HepG2 (cell line): Measurements from ENCODE around the gene TLE1. TPM values are rescaled to one million over a fixed set of nuclear protein-coding genes. Genes with fewer than 3 reads are reported as not detected.

Experiments
- ATAC-seq: fragments of 200-7000 bp; cut with Tn5 transposase; 3 replicates; pipeline ENCODE4 v1.9.1; 2020; ENCODE audit warnings: mild to moderate bottlenecking, moderate library complexity
- BruUV-seq: library from RNA; stranded (reverse); fragments of 400-500 nt; replicated peaks from 2 replicates; lab custom pipeline; 2021; lab: Mats Ljungman, UMichigan
- CTCF ChIA-PET: fragments of 300-600 bp; formaldehyde crosslinking; extraction: SDS; loops from one replicate; lab custom pipeline; 2021; ENCODE audit warnings: low total read pairs, inconsistent platforms, low intra/inter-chr PET ratio; lab: Yijun Ruan, JAX
- POLR2A ChIA-PET: fragments of 350-600 bp; sonication (Branson Sonifier 250); formaldehyde crosslinking; loops from one replicate; lab custom pipeline; 2020; ENCODE audit warnings: antibody characterized with exemption, inconsistent platforms; lab: Yijun Ruan, JAX
- DNase-seq: peaks from one replicate; pipeline ENCODE4 v3.0.0-alpha.2; 2015; ENCODE audit warnings: low spot score
- FAIRE-seq: peaks from 3 replicates; lab custom pipeline; 2011; peaks lifted over from hg19 to GRCh38; lab: Jason Lieb, UNC
- H2AFZ ChIP-seq: one replicate; pipeline ENCODE4 v1.6.1; 2011; ENCODE audit warnings: low read length, inconsistent platforms
- H3K27ac ChIP-seq: fragments of 300-600 bp; 3 replicates; pipeline ENCODE4 v1.8.0; 2011; ENCODE audit warnings: mixed run types, mild to moderate bottlenecking, mixed read lengths, low read length, inconsistent platforms; ENCODE audit not compliant: insufficient read depth; ENCODE audit errors: extremely low read length
- H3K27me3 ChIP-seq, 2 experiments: fragments of 200-600 bp in 1 of 2; 2 replicates in 1 of 2; 3 replicates in 1 of 2; pipeline versions ENCODE4 v1.6.0 to v1.8.0; 2011; ENCODE audit warnings: low read length in 2 of 2, mild to moderate bottlenecking in 2 of 2, moderate library complexity in 2 of 2, inconsistent platforms in 1 of 2; ENCODE audit not compliant: insufficient read depth in 2 of 2, control insufficient read depth in 1 of 2
- H3K36me3 ChIP-seq, 2 experiments: fragments of 200-600 bp in 1 of 2; replicated peaks in 1 of 2; 2 replicates in 1 of 2; 3 replicates in 1 of 2; pipeline versions ENCODE4 v1.5.1 to v1.8.0; 2011; ENCODE audit warnings: low read length in 2 of 2, inconsistent platforms in 1 of 2; ENCODE audit not compliant: insufficient read depth in 2 of 2, control insufficient read depth in 1 of 2
- H3K4me1 ChIP-seq: 2 replicates; pipeline ENCODE4 v1.5.1; 2012; ENCODE audit warnings: low read length, inconsistent platforms; ENCODE audit not compliant: insufficient read depth
- H3K4me2 ChIP-seq: 2 replicates; pipeline ENCODE4 v1.6.0; 2011; ENCODE audit warnings: low read depth, low read length, inconsistent platforms
- H3K4me3 ChIP-seq, 3 experiments: fragments of 200-600 bp in 1 of 3; sonication (generic), shearing (Covaris generic) in 1 of 3; replicated peaks in 1 of 3; 2 replicates each; pipeline ENCODE4 v1.5.1; 2011 to 2016; ENCODE audit warnings: low read length in 3 of 3, inconsistent platforms in 2 of 3, low read depth in 2 of 3, mild to moderate bottlenecking in 2 of 3, control low read depth in 1 of 3, mixed read lengths in 1 of 3; ENCODE audit not compliant: insufficient read depth in 1 of 3
- H3K79me2 ChIP-seq: one replicate; pipeline ENCODE4 v1.6.1; 2011; ENCODE audit warnings: low read length, inconsistent platforms; ENCODE audit not compliant: insufficient read depth
- H3K9ac ChIP-seq: 2 replicates; pipeline ENCODE4 v1.6.0; 2011; ENCODE audit warnings: mild to moderate bottlenecking, low read depth, low read length, inconsistent platforms; ENCODE audit not compliant: insufficient read depth
- H3K9me3 ChIP-seq: 2 replicates; pipeline ENCODE4 v1.5.1; 2012; ENCODE audit warnings: mild to moderate bottlenecking, low read length
- H4K20me1 ChIP-seq: 2 replicates; pipeline ENCODE4 v1.6.0; 2011; ENCODE audit warnings: inconsistent platforms, mild to moderate bottlenecking, low read length, moderate library complexity; ENCODE audit not compliant: insufficient read depth
- KLF6 ChIP-seq: IDR thresholded peaks from 2 replicates; pipeline ENCODE4 v1.8.0; 2016; ENCODE audit warnings: missing biosample characterization, missing genetic modification reagents
- NR2F2 ChIP-seq: IDR thresholded peaks from 2 replicates; pipeline ENCODE4 v1.6.1; 2012; ENCODE audit warnings: low read depth, inconsistent platforms, borderline replicate concordance
- ONECUT2 ChIP-seq: sonication (generic); formaldehyde crosslinking; IDR thresholded peaks from 2 replicates; pipeline ENCODE4 v1.4.0; 2020; ENCODE audit warnings: missing genetic modification reagents
- SAP130 ChIP-seq: IDR thresholded peaks from 2 replicates; pipeline ENCODE4 v1.6.1; 2016; ENCODE audit warnings: low read depth
- ZNF3 ChIP-seq: IDR thresholded peaks from 2 replicates; pipeline ENCODE4 v1.7.0; 2017; ENCODE audit warnings: inconsistent platforms
- ZNF367 ChIP-seq: sonication (generic); formaldehyde crosslinking; IDR thresholded peaks from 2 replicates; pipeline ENCODE4 v1.4.0; 2020; ENCODE audit warnings: missing genetic modification reagents, borderline replicate concordance
- ZNF749 ChIP-seq: sonication (generic); formaldehyde crosslinking; IDR thresholded peaks from 2 replicates; pipeline ENCODE4 v1.8.0; 2022; ENCODE audit warnings: mild to moderate bottlenecking, missing genetic modification reagents, moderate library complexity, borderline replicate concordance
- WGBS: methylation state at CpG from one replicate; pipeline ENCODE4 v1.1.6; 2017; ENCODE audit warnings: low lambda C conversion rate; 5-methylcytosine and 5-hydroxymethylcytosine counted together
- in situ Hi-C: cut with HindIII; loops from 2 replicates; pipeline ENCODE4 v1.10.0; 2017; ENCODE audit warnings: low pct_unique_long_range_greater_than_20kb; ENCODE audit not compliant: extremely low pct_ligation_motif_present
- intact Hi-C: fragments of 100-400 bp; cut with micrococcal nuclease; formaldehyde crosslinking; loops from one replicate; pipeline ENCODE4 v1.10.0; 2022; ENCODE audit not compliant: unreplicated experiment
- polyA plus RNA-seq, 8 experiments: library from polyadenylated mRNA; depleted of rRNA in 3 of 8; stranded (reverse) in 7 of 8; unstranded in 1 of 8; fragments of >200 nt; fragmentation: Illumina TruSeq in 4 of 8; extraction: Trizol in 4 of 8; gene quantifications; 2 replicates each; pipeline versions ENCODE4 v1.2.1 to v1.2.3, GENCODE V29; 2011 to 2016; ENCODE audit warnings: low read depth in 4 of 8, missing spikeins in 1 of 8, mixed read lengths in 1 of 8; ENCODE audit not compliant: insufficient read depth in 1 of 8
- total RNA-seq, 5 experiments: library from RNA; depleted of rRNA; stranded (reverse); fragments of >200 nt; fragmentation: Illumina TruSeq; extraction: Trizol; gene quantifications; 2 replicates each; pipeline ENCODE4 v1.2.3, GENCODE V29; 2016; ENCODE audit warnings: low read depth in 1 of 5
- TF ChIP-seq, protein P1 (sequence below): sonication (generic); formaldehyde crosslinking; IDR thresholded peaks from 2 replicates; pipeline ENCODE4 v1.8.0; 2022; ENCODE audit warnings: mild to moderate bottlenecking, missing genetic modification reagents
- TF ChIP-seq, protein P2 (sequence below): IDR thresholded peaks from 2 replicates; pipeline ENCODE4 v1.4.0; 2020; ENCODE audit warnings: mild to moderate bottlenecking, missing genetic modification reagents

The TLE1 gene
- total and polyA plus RNA-seq, 2 of the 13 experiments (the other 11 are each of a cell fraction or from before 2014, with no cell fraction given) = 35.9 to 109 TPM

DNA sequence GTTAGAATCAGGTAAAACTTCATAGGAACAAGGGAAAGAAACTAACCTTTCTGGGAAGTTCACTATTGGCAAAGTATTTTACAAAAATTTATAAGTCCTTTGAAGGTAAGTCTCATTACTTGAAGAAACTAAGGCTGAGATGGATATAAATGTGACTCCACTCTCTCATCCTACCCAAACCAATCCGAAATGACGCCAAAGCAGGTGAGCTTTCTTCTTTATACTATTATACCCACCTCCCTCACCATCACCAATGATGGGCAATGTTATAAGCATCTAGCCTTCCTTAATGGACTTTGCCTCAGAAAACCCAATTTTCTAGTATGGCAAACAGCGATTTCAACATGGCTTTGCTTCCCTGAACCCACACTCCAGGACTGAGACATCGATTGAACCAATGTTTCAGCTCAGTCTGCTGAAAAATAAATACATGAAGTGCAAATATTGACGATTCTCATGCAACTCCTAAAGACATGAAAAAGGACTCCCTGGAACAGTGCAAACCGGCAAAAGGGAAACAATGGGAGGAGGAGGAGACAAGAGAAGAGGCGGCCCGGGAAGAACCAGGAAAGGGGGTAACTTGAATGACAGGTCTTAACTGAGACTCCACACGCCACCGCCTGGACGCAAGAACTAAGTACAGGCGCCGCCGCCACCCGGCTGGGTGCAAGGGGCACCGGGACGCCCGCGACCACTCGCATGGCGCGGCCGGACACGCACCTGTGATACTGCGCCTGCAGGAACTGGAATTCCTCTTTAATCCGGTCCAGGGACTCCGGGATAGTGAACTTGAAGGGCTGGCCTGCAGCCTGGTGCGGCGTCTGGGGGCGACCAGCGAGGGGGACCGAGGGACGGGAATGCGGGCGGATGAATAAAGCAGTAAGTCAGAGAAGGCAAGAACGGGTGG lies 2.5 kb downstream of the TLE1 start (continued):
- TF ChIP-seq ZNF367 (CRISPR knock-in tag) (no peak), ZNF3 (CRISPR knock-in tag) (peak; percentile 65; the same call in 1 of the 2 replicates)
- TF ChIP-seq, protein P1, sequence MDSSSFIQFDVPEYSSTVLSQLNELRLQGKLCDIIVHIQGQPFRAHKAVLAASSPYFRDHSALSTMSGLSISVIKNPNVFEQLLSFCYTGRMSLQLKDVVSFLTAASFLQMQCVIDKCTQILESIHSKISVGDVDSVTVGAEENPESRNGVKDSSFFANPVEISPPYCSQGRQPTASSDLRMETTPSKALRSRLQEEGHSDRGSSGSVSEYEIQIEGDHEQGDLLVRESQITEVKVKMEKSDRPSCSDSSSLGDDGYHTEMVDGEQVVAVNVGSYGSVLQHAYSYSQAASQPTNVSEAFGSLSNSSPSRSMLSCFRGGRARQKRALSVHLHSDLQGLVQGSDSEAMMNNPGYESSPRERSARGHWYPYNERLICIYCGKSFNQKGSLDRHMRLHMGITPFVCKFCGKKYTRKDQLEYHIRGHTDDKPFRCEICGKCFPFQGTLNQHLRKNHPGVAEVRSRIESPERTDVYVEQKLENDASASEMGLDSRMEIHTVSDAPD (CRISPR knock-in tag) = 0 out of 2 replicates have a peak, but pooled peaks have one; percentile 58
- TF ChIP-seq, all 625 proteins: peak for 303

DNA sequence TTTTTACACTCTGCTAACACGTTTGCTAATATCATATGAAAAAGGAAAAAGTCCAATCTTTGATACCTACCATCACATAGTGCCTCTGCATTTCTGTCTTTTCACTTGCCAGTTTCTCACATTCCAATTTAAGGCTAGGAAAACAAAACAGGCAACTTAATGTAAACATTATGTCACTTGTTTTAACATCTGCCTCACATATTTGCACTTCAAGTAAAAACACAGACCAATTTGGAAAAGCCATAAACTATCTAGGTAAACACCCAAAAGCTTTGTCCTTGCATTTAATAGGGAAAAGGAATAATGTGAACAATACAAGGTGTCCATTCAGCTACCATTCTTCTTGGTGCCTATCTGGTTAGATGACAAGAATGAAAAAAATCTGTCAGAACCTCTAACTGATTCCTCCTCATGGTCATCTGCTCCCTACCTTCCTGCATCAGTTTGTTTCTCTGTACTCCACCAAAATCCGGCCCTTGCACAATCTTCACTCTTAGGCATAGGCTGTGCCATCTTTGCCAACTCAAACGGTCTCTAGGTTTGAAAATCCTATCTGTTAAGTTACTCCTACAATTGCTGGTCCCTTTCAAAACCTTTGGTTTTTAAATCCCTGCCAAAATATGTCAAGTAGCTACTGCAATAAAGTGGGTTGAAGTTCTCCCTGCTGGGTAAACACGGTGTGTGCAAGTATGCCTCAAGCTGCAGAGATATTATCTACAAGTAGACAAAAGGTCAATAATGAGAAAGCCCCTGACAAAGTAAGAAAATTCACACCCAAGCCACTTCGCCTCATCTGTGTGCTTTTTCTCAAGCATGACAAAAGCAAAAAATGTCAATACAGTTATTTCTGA lies 3.4 kb downstream of the TLE1 start:
- ChIA-PET POLR2A (interaction anchor here (0.8 to 3.0 kb wide), 17 partner anchors 8 to 920 kb away, joined by 3 to 37 read pairs (median 4); no protein-coding TSS in a partner anchor), CTCF (interaction anchor here (1.2 kb wide), 2 partner anchors 57 to 163 kb away, joined by 3 to 4 read pairs; no protein-coding TSS in a partner anchor)
- FAIRE-seq = no peak
- H3K79me2 ChIP-seq = peaks cover 78% of the 10 kb centered on the region
- H3K36me3 ChIP-seq = peaks cover 1 to 35% of the 10 kb centered on the region in 2 experiments; a peak in 3 of 5 replicates
- no peak for ATAC-seq
- H4K20me1 ChIP-seq = peaks cover 48% of the 10 kb centered on the region
- intact Hi-C loops (loop anchor here (1.0 to 5.0 kb wide), 6 partner anchors 30 to 1275 kb away; no protein-coding TSS in a partner anchor), in situ Hi-C loops (loop anchor here (10.0 kb wide), 1 partner anchor 161 kb away; no protein-coding TSS in a partner anchor)
- BruUV-seq = TSS peak; percentile 40
- H3K4me1 ChIP-seq = peaks cover 62% of the 10 kb centered on the region
- no peak overlapping the region for H2AFZ ChIP-seq
- H3K27me3 ChIP-seq = peaks cover 0 to 5% of the 10 kb centered on the region in 2 experiments; a peak in 1 of 5 replicates
- peak overlapping the region; percentile 91 for H3K27ac ChIP-seq
- H3K4me2 ChIP-seq = peak overlapping the region; percentile 80
- peak overlapping the region; percentile 87 to 93 (median 92) for H3K4me3 ChIP-seq
- H3K9me3 ChIP-seq = no peaks in the 10 kb centered on the region
- DNase-seq = peak; percentile 46
- H3K9ac ChIP-seq = peak overlapping the region; percentile 89
- WGBS = 3% methylated on average over 5 of the region's 5 CpGs
- TF ChIP-seq, protein P2, sequence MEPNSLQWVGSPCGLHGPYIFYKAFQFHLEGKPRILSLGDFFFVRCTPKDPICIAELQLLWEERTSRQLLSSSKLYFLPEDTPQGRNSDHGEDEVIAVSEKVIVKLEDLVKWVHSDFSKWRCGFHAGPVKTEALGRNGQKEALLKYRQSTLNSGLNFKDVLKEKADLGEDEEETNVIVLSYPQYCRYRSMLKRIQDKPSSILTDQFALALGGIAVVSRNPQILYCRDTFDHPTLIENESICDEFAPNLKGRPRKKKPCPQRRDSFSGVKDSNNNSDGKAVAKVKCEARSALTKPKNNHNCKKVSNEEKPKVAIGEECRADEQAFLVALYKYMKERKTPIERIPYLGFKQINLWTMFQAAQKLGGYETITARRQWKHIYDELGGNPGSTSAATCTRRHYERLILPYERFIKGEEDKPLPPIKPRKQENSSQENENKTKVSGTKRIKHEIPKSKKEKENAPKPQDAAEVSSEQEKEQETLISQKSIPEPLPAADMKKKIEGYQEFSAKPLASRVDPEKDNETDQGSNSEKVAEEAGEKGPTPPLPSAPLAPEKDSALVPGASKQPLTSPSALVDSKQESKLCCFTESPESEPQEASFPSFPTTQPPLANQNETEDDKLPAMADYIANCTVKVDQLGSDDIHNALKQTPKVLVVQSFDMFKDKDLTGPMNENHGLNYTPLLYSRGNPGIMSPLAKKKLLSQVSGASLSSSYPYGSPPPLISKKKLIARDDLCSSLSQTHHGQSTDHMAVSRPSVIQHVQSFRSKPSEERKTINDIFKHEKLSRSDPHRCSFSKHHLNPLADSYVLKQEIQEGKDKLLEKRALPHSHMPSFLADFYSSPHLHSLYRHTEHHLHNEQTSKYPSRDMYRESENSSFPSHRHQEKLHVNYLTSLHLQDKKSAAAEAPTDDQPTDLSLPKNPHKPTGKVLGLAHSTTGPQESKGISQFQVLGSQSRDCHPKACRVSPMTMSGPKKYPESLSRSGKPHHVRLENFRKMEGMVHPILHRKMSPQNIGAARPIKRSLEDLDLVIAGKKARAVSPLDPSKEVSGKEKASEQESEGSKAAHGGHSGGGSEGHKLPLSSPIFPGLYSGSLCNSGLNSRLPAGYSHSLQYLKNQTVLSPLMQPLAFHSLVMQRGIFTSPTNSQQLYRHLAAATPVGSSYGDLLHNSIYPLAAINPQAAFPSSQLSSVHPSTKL (CRISPR knock-in tag) = peak; percentile 61
- TF ChIP-seq NR2F2 = peak; percentile 16; the same call in 1 of the 2 replicates
- TF ChIP-seq SAP130 (CRISPR knock-in tag) = peak; percentile 75
- TF ChIP-seq ONECUT2 (CRISPR knock-in tag) = peak; percentile 15; the same call in 1 of the 2 replicates
- 0 out of 2 replicates have a peak, but pooled peaks have one; percentile 4 for TF ChIP-seq ZNF749 (CRISPR knock-in tag)
- TF ChIP-seq KLF6 (CRISPR knock-in tag) = no peak
